CD4-positive, alpha-beta T cell (primary cell): ENCODE data around the gene MCRIP1. TPM values are rescaled to one million over a fixed set of nuclear protein-coding genes. Genes with fewer than 3 reads are reported as not detected.

ENCODE experiments used
- ATAC-seq: fragments of 200-7000 bp; cut with Tn5 transposase; one replicate; pipeline ENCODE4 v1.10.0; 2022; ENCODE audit warnings: mild to moderate bottlenecking; ENCODE audit not compliant: poor library complexity
- CTCF ChIA-PET: fragments of 350-600 bp; sonication (Branson Sonifier 250); formaldehyde crosslinking; loops from one replicate; lab custom pipeline; 2021; ENCODE audit warnings: antibody characterized with exemption, inconsistent platforms; lab: Charles Lee
- POLR2A ChIA-PET: fragments of 350-600 bp; sonication (Branson Sonifier 250); formaldehyde crosslinking; loops from one replicate; lab custom pipeline; 2021; ENCODE audit warnings: antibody characterized with exemption, inconsistent platforms; lab: Charles Lee
- DNase-seq, 14 experiments: peaks; one replicate each; pipeline ENCODE4 v3.0.0-alpha.2; 2013 to 2020; ENCODE audit warnings: mixed read lengths in 2 of 14
- H3K27ac ChIP-seq, 2 donors: one replicate each; pipeline versions ENCODE4 v1.5.1 to v1.7.0; 2013; ENCODE audit warnings: low read length in 2 of 2, low read depth in 1 of 2, mild to moderate bottlenecking in 1 of 2
- H3K27me3 ChIP-seq, 2 experiments: 1 replicate in 1 of 2; 2 replicates in 1 of 2; pipeline versions ENCODE4 v1.6.1 to v1.7.0; 2013; ENCODE audit warnings: low read length in 2 of 2, control low read depth in 1 of 2, mild to moderate bottlenecking in 1 of 2, moderate library complexity in 1 of 2; ENCODE audit not compliant: insufficient read depth in 2 of 2, control insufficient read depth in 1 of 2
- H3K36me3 ChIP-seq: one replicate; pipeline ENCODE4 v1.6.1; 2013; ENCODE audit warnings: low read length, control low read depth; ENCODE audit not compliant: insufficient read depth
- H3K4me1 ChIP-seq: one replicate; pipeline ENCODE4 v1.6.1; 2013; ENCODE audit warnings: low read length, control low read depth; ENCODE audit not compliant: insufficient read depth
- H3K4me3 ChIP-seq: one replicate; pipeline ENCODE4 v1.5.1; 2013; ENCODE audit warnings: mild to moderate bottlenecking, low read length, moderate library complexity
- H3K9me3 ChIP-seq, 2 experiments: 1 replicate in 1 of 2; 2 replicates in 1 of 2; pipeline versions ENCODE4 v1.6.1 to v1.7.0; 2013; ENCODE audit warnings: low read length in 2 of 2, mild to moderate bottlenecking in 2 of 2, control low read depth in 1 of 2, moderate library complexity in 1 of 2; ENCODE audit not compliant: control insufficient read depth in 1 of 2, insufficient read depth in 1 of 2
- H3K27ac Mint-ChIP-seq: one replicate; pipeline ENCODE4 v1.8.0; 2020; ENCODE audit warnings: mixed read lengths
- H3K27me3 Mint-ChIP-seq: one replicate; pipeline ENCODE4 v1.8.0; 2021; ENCODE audit warnings: mixed read lengths
- H3K36me3 Mint-ChIP-seq: one replicate; pipeline ENCODE4 v1.8.0; 2021; ENCODE audit warnings: low read depth, mixed read lengths
- H3K4me1 Mint-ChIP-seq: one replicate; pipeline ENCODE4 v1.8.0; 2021; ENCODE audit warnings: low read depth, mixed read lengths
- H3K4me3 Mint-ChIP-seq: one replicate; pipeline ENCODE4 v1.8.0; 2020; ENCODE audit warnings: mild to moderate bottlenecking, mixed read lengths
- H3K9me3 Mint-ChIP-seq: one replicate; pipeline ENCODE4 v1.8.0; 2020; ENCODE audit warnings: mixed read lengths
- CTCF ChIP-seq: fragments of 200-600 bp; IDR thresholded peaks from one replicate; pipeline ENCODE4 v1.8.0; 2022; ENCODE audit warnings: antibody characterized with exemption, mild to moderate bottlenecking
- intact Hi-C, 2 experiments: fragments of 100-400 bp; cut with DNase I in 1 of 2; cut with micrococcal nuclease in 1 of 2; formaldehyde crosslinking; loops; one replicate each; pipeline versions ENCODE4 v1.15.1 to v1.9.0; 2023 to 2025; cut with DNase I, micrococcal nuclease
- total RNA-seq, 174 experiments: library from RNA in 2 of 174; stranded (reverse) in 2 of 174; gene quantifications; one replicate each; pipeline ENCODE4 v1.2.3 and lab custom pipeline; 2021 to 2026

The MCRIP1 gene
- total RNA-seq, 2 experiments from 2014 or later, result 36.9 to 37.7 TPM

GRCh38 chr17:81860756-81861568 is 27.9 kb upstream of the MCRIP1 start:
- ATAC-seq, result peak; percentile 86
- Mint-ChIP-seq H3K27ac (peak overlapping the region; percentile 96), H3K4me1 (peaks cover 29% of the 10 kb centered on the region), H3K4me3 (peak overlapping the region; percentile 94), H3K36me3 (peaks cover 19% of the 10 kb centered on the region), H3K27me3 (no peaks in the 10 kb centered on the region), H3K9me3 (no peaks in the 10 kb centered on the region)
- peak; percentile 98 to 100 (median 99) for DNase-seq
- ChIA-PET CTCF (interaction anchor here (1.2 kb wide), 1 partner anchor 9 kb away, joined by 3 read pairs; no protein-coding TSS in a partner anchor), POLR2A (interaction anchor here (0.6 to 2.5 kb wide), 12 partner anchors 10 to 349 kb away, joined by 3 to 63 read pairs (median 4); partner anchors contain the start of genes ARHGDIA, ARL16, CCDC137 and DCXR)
- peaks cover 60% of the 10 kb centered on the region for H3K4me1 ChIP-seq
- H3K36me3 ChIP-seq, result peaks cover 41% of the 10 kb centered on the region
- no peaks in the 10 kb centered on the region for H3K9me3 ChIP-seq
- peak overlapping the region; percentile 93 to 95 for H3K27ac ChIP-seq
- H3K27me3 ChIP-seq, result no peaks in the 10 kb centered on the region
- TF ChIP-seq CTCF, result no peak
- intact Hi-C loops, result loop anchor here (1.0 to 10.0 kb wide), 8 partner anchors 10 to 346 kb away; partner anchors contain the start of genes ARHGDIA (in 2 of the 2), MCRIP1 (in 2 of the 2), ACTG1 (in 1 of the 2) and ARL16 (in 1 of the 2)
- H3K4me3 ChIP-seq, result peak overlapping the region; percentile 63

- Histone ChIP-seq H3K36me3 (peaks cover 49% of the 10 kb centered on the region), H3K4me1 (peaks cover 57% of the 10 kb centered on the region), H3K9me3 (no peaks in the 10 kb centered on the region), H3K27ac (peak within 1 kb of the TSS; percentile 93 to 95), H3K4me3 (peak within 1 kb of the TSS; percentile 78), H3K27me3 (no peaks in the 10 kb centered on the region)
- ChIA-PET POLR2A (interaction anchor here (0.7 to 2.5 kb wide), 10 partner anchors 10 to 345 kb away, joined by 3 to 63 read pairs (median 5); partner anchors contain the start of genes ARHGDIA, ARL16, DCXR and HGS), CTCF (interaction anchor here (1.2 kb wide), 1 partner anchor 10 kb away, joined by 3 read pairs; no protein-coding TSS in a partner anchor)
- peaks cover 27% of the 10 kb centered on the region for H3K36me3 Mint-ChIP-seq
- peak; percentile 12 for ATAC-seq
- peaks cover 29% of the 10 kb centered on the region for H3K4me1 Mint-ChIP-seq
- peak in 2 of 14 experiments; percentile 32 to 35 for DNase-seq
- H3K27me3 Mint-ChIP-seq, result no peaks in the 10 kb centered on the region
- intact Hi-C loops, result loop anchor here (1.0 to 10.0 kb wide), 7 partner anchors 11 to 345 kb away; partner anchors contain the start of genes ARL16 (in 2 of the 2), HGS (in 2 of the 2), MCRIP1 (in 2 of the 2) and ACTG1 (in 1 of the 2)
- peak within 1 kb of the TSS; percentile 96 for H3K27ac Mint-ChIP-seq
- H3K4me3 Mint-ChIP-seq, result peak within 1 kb of the TSS; percentile 94
- H3K9me3 Mint-ChIP-seq, result no peaks in the 10 kb centered on the region
- TF ChIP-seq CTCF, result no peak
Measured at GRCh38 chr17:81859906-81860755, 27.0 kb upstream of the MCRIP1 start, which contains the start of gene P4HB. Gene P4HB, minus strand, starts transcription at chr17:81860535. Its CDS starts 64 bp downstream, at chr17:81860471.
